HG03045 (cell line): ENCODE measurements around the gene C19orf73.
"Not testable (repeated sequence)": the region's sequence is repeated elsewhere in the genome, so short reads cannot be mapped to it uniquely, and the experiment has no call there.

Experiments
- ATAC-seq: cut with Tn5 transposase; IDR thresholded peaks from one replicate; pipeline ENCODE4 v1.9.1; 2021; ENCODE audit warnings: mild to moderate bottlenecking, moderate library complexity; ENCODE audit not compliant: unreplicated experiment

C19orf73 gene

GRCh38 chr19:49148784-49149651, 30.1 kb upstream of the C19orf73 start:
- no peak for ATAC-seq

DNA sequence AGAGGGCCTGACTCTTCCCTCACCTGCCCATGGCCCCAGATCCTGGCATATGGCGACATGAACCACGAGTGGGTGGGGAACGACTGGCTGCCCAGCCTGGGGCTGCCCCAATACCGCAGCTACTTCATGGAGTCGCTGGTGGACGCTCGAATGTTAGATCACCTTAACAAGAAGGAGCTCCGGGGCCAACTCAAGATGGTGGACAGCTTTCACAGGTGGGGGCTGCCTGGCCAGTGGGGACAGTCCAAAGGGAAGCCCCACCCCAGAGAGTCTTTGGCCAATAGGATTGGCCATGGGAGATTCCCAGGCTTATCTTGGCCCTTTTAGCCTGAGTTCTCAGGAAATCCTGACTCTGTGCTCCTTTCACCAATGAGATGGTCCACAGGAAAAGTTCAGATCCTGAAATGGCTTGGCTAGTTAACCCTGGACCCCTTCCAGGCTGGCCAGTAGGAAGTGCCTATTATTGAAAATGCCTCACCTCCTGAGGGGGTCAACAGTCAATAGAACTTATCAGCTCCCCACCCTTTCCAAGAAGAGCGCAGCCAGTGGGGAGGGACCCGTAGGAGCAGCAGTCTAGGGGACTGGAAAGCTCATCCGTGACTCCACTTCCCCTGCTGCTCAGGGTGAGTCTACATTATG, 29.2 kb upstream of the C19orf73 start:
- no peak for ATAC-seq

DNA sequence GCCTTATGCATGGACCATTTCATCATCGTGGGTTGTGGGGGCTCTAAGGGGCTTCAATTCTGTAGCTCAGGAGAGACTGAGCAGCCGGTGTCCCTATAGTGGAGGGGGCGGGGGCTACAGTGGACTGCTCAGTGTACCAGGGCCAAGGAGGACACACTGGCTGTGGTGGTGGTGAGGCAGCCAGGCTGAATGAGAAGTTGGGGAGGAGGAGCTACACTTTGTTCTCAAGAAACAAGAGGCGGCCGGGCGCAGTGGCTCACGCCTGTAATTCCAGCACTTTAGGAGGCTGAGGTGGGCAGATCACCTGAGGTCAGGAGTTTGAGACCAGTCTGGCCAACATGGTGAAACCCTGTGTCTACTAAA, 27.4 kb upstream of the C19orf73 start:
- not testable (repeated sequence) for ATAC-seq

GRCh38 chr19:49145573-49146407, 26.8 kb upstream of the C19orf73 start:
- ATAC-seq = no peak

DNA sequence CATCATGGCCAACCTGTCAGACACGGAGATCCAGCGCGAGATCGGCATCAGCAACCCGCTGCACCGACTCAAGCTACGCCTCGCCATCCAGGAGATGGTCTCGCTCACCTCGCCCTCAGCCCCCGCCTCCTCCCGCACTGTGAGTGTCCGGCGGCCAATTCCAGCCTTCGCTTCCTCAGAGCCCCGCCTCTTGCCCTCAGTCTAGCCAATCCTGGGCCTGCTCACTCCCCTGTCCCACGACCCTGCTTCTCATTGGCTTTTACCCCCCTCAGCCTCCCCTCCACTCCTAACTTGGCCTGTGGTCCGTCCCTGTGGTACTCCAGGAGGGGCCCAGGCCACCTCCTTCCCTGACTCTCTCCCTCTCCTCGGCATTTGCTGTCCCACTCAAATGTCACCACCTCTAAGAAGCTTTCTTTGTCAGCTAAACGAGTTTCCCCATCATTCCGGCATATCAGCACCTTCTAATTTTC, 24.0 kb upstream of the C19orf73 start:
- peak; percentile 71 for ATAC-seq

GRCh38 chr19:49141352-49141751, 22.4 kb upstream of the C19orf73 start:
- ATAC-seq = no peak

- no peak for ATAC-seq
These were observed 22.0 kb upstream of the C19orf73 start for GRCh38 chr19:49140951-49141350.

DNA sequence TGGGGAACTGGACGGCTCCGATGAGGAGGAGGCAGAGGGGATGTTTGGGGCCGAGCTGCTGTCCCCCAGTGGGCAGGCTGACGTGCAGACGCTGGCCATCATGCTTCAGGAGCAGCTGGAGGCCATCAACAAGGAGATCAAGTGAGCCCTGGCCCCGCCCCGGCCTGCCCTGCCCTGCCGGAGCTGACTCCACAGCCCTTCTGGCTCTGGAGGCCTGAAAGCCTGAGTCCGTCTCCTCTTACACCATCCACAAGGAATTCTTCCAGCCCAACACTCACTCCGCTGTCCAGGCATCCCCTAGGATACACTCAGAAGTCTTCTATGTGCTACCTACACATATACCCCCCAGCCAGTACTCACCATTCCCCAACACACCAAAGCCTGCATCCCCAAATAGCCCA, 17.8 kb upstream of the C19orf73 start:
- ATAC-seq = no peak

GRCh38 chr19:49135686-49136085, 16.7 kb upstream of the C19orf73 start:
- ATAC-seq = no peak

GRCh38 chr19:49133621-49134454, 14.9 kb upstream of the C19orf73 start:
- no peak for ATAC-seq

DNA sequence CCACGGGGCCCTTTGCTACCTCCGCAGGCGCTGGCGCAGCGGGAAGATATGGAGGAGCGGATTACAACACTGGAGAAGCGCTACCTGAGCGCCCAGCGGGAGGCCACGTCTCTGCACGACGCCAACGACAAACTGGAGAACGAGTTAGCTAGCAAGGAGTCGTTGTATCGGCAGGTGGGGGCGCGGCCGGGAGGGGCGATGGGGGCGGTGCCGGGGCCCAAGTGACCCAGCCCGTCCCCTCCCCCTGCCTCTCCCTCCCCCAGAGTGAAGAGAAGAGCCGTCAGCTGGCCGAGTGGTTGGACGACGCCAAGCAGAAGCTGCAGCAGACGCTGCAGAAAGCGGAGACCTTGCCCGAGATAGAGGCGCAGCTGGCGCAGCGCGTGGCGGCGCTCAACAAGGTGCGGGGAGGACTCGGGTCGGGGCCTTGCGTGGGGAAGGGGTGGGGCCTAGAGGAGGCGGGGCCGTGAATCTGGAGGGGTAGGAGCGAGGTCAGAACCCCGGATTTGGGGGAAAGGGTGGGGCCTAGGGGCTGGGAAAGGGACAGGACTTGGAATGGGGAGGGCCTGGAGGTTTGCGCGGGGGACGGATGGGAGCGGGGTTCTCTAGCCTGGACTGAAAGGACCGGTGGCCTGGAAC, 14.1 kb upstream of the C19orf73 start:
- ATAC-seq = no peak

DNA sequence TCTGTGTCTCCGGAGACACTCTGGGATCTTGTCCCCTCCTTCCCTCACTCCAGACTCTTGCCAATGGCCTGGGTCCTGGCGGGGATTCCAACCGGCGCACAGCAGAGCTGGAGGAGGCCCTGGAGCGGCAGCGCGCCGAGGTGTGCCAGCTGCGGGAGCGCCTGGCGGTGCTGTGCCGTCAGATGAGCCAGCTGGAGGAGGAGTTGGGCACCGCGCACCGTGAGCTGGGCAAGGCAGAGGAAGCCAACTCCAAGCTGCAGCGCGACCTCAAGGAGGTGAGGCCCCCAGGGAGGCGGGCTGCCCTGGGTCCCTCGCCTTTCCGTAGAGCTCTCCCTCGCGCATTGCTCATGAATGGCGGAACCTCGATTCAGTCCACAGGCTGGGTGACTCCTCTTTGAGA, 11.4 kb upstream of the C19orf73 start:
- no peak for ATAC-seq

GRCh38 chr19:49129238-49129583, 10.3 kb upstream of the C19orf73 start:
- ATAC-seq = no peak

DNA sequence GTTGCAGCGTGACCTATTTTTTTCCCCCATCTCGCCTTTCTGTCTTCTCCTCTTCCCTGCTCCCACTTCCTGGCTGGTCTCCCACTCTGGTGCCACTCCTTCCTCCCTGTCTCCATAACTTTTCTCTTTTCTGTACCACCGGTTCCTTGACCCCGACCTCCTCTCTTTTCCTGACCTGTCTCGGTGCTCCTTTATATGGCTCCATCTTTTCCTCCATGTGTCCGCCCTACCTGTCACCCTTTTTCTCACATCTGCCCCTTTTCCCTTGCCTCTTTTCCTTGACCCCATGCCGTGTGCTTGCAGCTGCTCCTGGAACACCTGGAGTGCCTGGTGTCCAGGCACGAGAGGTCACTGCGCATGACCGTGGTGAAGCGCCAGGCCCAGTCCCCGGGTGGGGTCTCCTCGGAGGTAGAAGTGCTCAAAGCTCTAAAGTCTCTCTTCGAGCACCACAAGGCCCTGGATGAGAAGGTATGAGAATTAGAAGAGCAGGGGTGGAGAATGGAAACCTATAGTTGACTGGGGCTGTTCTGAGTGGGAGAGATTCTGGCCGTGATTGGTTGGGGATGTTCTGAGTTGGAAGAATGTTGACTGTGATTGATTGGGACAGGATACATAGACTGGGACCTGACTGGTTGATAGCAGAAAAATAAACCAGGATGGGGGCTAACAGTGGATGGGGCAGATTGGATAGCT, 9.7 kb upstream of the C19orf73 start:
- ATAC-seq = no peak

DNA sequence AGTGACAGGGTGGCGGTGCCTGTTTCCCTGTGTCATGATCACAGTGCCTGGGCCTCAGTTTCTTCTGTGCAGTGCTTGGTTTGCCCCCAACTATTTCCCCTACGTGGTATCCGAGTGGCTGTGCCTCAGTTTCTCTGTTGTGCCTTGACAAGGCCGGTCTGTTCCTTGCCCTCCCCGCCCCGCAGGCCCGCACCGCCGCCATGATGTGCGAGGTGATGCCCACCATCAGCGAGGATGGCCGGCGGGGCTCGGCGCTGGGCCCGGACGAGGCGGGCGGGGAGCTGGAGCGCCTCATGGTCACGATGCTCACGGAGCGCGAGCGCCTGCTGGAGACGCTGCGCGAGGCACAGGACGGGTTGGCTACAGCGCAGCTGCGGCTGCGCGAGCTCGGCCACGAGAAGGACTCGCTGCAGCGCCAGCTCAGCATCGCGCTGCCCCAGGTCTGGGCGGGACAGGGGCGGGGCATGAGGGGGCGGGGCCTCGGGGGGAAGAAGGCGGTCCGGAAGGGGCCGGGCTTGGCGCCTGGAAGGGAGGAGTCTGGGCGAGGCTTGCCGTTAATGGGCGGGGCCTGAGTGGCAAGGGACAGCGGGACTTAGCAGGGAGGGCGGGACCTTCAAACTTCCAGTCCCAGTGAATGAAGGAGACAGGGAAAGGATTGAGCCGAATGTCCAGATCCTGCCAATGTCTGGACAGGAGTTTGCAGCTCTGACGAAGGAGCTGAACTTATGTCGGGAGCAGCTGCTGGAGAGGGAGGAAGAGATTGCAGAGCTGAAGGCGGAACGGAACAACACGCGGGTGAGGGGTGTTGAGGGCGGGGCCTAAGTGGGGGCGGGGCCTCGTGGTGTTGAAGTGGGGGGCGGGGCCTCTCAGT, 9.0 kb upstream of the C19orf73 start:
- peak; percentile 82 for ATAC-seq

DNA sequence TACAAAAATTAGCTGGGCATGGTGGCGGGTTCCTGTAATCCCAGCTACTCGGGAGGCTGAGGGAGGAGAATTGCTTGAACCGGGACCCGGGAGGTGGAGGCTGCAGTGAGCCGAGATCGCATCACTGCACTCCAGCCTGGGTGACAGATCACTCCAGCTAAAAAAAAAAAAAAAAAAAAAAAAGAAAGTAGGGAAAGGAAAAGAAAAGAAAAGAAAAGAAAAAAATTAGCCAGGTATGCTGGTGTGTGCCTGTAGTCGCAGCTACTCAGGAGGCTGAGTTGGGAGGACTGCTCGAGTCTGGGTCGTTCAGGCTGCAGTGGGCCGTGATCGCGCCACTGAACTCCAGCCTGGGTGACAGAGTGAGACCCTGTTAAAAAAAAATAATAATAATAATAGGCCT, 8.3 kb upstream of the C19orf73 start:
- not testable (repeated sequence) for ATAC-seq

GRCh38 chr19:49126575-49126974, 7.6 kb upstream of the C19orf73 start:
- ATAC-seq = no peak

DNA sequence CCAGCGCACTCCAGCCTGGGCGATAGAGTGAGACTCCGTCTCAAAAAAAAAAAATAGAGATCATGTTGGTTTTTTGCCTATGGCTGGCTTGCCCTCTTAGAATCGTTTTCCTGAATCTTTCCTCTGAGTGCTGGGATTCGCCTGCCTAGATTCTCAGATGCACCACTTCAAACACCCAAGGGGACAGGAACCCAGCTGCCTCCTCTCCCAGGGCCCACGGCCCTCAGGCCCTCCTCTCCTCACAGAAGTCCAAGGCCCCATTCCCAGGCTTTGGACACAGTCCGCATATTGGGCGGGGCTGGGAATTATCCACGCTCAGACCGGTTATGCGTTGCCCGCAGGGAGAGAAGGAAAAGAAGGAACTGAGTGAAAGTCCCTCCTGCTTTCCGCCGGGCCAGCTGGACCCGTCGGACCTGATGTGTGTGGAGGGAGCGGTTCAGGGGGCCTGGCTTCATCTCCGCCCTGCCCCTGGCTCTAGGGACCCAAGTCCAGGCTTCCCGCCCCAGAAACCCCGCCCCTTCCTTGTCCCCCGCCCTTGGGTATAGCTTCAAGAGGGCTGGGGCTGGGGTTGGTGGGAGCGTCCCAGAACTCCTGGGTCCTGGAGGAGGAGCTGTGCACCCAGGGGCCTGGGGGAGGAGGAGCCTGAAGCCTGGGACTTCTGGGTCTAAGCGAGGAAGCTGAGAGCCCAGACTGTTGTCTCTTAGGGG, 6.2 kb upstream of the C19orf73 start:
- ATAC-seq = no peak
